ENCODE results near the gene LPP.

DNA sequence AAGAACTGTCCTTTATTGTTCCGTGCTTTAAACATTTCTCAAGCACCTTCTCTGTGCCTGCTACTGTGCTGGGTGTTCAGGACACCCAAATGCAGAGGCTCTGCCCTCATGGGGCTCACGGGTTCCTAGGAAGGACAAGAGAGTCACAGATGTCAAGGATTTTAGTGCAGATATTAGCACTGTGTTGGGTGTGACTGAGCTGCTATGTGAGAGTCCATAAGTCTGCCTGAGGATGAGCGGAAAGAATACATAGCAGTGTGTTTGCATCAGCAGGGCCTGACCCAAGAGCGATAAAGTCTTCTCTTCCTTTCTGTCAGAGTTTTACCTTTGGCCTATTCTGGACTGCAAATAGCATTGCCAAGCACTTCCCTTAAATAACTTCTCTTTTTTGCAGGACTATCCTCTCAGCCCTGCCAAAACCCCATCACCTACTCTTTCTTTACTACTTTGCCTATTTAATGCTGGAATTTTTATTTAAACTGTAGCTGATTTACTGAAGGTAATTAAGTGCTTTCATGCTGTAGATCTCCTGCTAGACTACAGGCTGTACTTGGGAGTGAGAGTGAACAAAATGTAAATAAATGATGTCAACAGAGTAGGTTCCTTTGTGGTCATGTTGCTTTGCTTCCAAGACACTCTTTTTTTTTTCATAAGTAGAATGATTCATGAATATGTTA is 558.4 kb downstream of the LPP start:
- TF ChIP-seq CTCF (IDR thresholded peaks at IDR 0.05), result no peak
- TF ChIP-seq ZFX (IDR thresholded peaks at IDR 0.05; ENCODE audit: borderline replicate concordance), result no peak

Measured in 22Rv1 (cell line).